ENCODE measurements around the gene SPEM3. TPM values are rescaled to one million over a fixed set of nuclear protein-coding genes. Genes with fewer than 3 reads are reported as not detected.

Gene SPEM3
- total RNA-seq, 4 donors from 2014 or later, result not detected

DNA sequence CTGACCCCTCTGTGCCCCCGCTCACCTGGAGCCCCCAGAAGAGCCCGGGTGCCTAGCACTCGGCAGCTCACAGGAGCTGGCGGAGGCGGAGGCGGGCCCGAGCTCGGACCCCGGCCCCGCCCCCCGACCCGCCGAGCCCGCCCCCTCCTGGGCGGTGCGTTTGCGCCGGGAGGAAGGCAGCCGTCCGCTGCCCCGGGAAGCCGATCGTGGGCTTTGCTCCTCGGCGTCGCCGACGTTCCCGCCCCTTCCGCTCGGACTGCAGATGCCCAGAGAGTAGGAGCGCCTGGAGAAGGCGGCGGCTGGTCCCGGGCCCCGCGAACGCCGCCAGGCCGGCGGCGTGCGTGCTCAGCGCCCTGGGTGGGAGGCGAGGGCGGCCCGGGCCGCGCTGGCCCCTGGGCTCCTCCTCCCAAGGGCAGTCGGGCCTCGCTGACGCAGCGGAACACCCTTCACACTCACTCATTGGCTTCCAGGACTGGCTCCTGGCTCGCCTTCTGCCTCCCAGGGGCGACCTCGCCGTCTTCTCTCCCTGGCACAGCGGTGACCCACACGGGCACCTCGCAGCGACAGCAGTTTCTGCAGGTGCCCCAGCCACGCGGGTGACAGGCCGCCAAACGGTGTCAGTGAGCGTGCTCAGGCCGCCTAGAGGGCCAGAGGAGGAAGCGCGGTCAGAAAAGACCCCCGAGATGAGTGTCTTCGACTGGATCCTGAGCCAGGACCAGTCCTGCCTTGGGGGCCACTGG is 34.0 kb upstream of the SPEM3 start, which contains the start of gene PLSCR3:
Gene PLSCR3 (minus strand): TSS at position 74 of the 740 bp plus-strand sequence. CDS start 415 bp downstream, outside the sequence.
- TF ChIP-seq, protein P1, sequence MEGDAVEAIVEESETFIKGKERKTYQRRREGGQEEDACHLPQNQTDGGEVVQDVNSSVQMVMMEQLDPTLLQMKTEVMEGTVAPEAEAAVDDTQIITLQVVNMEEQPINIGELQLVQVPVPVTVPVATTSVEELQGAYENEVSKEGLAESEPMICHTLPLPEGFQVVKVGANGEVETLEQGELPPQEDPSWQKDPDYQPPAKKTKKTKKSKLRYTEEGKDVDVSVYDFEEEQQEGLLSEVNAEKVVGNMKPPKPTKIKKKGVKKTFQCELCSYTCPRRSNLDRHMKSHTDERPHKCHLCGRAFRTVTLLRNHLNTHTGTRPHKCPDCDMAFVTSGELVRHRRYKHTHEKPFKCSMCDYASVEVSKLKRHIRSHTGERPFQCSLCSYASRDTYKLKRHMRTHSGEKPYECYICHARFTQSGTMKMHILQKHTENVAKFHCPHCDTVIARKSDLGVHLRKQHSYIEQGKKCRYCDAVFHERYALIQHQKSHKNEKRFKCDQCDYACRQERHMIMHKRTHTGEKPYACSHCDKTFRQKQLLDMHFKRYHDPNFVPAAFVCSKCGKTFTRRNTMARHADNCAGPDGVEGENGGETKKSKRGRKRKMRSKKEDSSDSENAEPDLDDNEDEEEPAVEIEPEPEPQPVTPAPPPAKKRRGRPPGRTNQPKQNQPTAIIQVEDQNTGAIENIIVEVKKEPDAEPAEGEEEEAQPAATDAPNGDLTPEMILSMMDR (IDR thresholded peaks at IDR 0.05; ENCODE audit: low read depth), result no peak

DNA sequence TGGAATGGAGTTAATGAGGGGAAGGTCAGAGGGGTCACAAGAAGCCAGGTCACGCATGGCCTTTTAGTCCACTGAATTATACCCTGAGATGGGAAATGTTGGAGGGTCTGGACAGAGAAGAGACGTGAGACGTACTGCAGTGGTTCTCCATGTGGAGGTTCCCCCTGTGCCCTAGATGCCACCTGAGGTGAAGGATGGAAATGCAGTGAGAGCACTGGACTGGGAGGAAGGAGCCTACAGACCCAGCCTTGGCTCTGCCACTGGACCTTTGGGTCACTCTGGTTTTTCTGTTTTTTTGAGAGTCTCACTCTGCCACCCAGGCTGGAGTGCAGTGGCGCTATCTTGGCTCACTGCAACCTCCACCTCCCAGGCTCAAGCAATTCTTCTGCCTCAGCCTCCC is 32.5 kb upstream of the SPEM3 start:
- TF ChIP-seq, protein P1 (IDR thresholded peaks at IDR 0.05; ENCODE audit: low read depth), result no peak

DNA sequence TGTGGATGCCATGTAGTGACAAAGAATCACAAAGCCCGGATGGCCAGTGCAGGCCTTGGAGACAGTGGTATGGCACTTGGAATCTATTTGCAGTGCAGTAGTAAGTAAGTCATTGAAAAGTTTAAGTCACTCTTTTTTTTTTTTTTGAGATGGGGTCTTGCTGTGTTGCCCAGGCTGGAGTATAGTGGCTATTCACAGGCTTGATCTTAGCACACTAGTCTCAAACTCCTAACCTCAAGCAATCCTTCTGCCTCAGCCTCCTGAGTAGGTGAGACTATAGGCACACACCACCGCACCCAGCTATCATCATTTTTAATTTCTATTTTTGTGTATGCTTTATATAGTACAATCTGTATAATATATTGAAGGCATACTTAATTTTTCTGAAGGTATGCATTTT is 30.0 kb upstream of the SPEM3 start:
- TF ChIP-seq, protein P1 (IDR thresholded peaks at IDR 0.05; ENCODE audit: low read depth), result no peak

DNA sequence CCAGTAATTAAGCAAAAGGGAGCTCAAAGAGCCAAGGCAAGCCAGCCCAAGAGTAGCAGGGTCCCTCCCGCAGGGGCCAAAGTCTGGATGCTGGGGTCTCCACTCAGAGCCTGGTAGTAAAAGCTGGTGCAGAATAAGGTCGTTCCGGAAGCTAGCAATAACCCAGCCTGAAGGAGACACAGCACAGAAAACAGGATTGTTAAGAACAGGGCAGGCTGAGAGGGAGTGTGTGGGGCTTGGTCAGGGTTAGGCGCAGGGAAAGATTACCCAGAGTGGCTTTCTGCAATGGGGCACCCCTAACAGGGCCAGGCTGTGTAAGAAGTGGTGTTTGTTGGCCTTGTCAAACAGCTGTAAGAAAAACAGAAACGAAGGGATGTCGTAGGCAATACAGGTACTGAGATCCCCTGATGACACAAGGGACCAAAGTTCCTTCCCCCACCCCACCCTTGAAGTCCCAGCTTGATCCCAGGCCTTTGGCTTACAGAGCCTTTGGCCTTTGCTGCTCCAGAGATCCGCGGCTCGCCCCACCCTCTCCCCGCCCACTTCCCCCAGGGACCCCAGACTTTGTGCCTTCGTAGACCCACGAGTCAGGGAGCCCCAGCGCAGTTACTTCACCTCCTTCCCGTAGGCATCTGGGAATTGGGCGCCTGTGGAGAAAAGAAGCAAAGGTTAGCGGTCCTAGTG is 25.5 kb upstream of the SPEM3 start:
- TF ChIP-seq, protein P1 (IDR thresholded peaks at IDR 0.05; ENCODE audit: low read depth), result no peak

DNA sequence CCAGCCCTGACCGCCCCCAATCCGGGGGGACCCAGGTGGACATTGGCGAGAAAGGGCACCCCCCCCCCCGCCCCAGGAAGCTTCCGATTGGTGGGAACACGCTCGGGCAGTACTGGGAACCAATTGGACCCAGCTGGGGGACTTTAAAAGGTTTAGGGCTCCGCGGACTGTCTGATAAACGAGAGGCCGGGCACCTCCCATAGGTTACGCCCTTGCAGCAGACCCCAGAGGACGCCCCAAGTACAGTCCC is 25.0 kb upstream of the SPEM3 start:
- TF ChIP-seq, protein P1 (IDR thresholded peaks at IDR 0.05; ENCODE audit: low read depth), result no peak

DNA sequence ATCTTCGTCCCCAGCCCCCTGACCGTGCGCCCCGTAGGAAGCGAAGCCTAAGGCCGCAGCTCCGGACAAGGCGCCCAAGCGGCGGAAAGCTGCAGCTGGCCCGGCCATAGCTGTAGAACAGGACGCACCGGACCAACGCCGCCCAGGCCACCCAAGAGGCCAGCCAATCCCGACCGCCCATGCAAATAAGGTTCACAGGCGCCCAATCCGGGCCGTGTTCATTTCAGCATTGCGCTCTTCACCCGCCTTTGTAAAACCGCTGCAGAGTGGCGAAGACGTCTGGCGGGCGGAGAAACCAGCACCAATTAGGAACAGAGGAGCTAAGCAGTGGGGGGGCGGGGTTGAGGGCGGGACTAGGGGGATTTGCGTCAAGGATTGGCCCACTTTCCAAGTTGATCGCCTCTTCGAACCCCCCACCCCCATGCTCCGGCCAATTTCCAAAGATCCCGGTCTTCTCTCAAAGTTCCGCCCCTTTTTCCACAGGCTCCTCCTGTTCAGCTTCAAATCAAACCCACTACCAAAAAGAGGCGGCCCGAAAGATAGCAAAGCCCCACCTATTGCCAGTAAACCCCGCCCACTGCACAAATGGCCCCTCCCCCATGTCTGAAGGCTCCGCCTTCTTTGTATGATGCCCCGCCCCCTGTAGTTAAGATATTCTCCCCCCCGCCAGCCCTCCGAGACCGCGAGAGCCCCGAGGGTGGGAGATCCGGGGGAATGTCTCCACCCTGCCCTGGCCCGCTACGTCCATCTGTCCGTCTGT is 24.5 kb upstream of the SPEM3 start, which contains the start of gene TMEM256:
Gene TMEM256 (minus strand): TSS at position 121 of the 760 bp plus-strand sequence. CDS start 13 bp downstream, at position 108.
- TF ChIP-seq, protein P1 (IDR thresholded peaks at IDR 0.05; ENCODE audit: low read depth), result no peak
